ENCODE measurements around the gene MSANTD1. TPM values are rescaled to one million over a fixed set of nuclear protein-coding genes. Genes with fewer than 3 reads are reported as not detected.

Gene MSANTD1
- total and polyA plus RNA-seq, 2 of the 8 experiments (the other 6 are each of a cell fraction or from before 2014, with no cell fraction given) = 0.23 to 0.45 TPM

GRCh38 chr4:3252480-3252828 is 3.5 kb downstream of the MSANTD1 start:
- H2AFZ ChIP-seq (ENCODE audit: low read length) = no peak overlapping the region
- no peak overlapping the region for H3K14ac ChIP-seq (ENCODE audit: insufficient read length)
- ChIA-PET CTCF (ENCODE audit: partially characterized antibody) (interaction anchor here (1.5 kb wide), 1 partner anchor 66 kb away, joined by 7 read pairs; no protein-coding TSS in a partner anchor), POLR2A (ENCODE audit: partially characterized antibody) (no interaction called here)
- H2BK20ac ChIP-seq (ENCODE audit: low read length) = no peak overlapping the region
- H3K27ac ChIP-seq (ENCODE audit: low read depth, low read length) = no peak overlapping the region
- H2BK5ac ChIP-seq (ENCODE audit: low read depth, low read length) = no peak overlapping the region
- no peaks in the 10 kb centered on the region for H3K79me1 ChIP-seq (ENCODE audit: low read depth, low read length)
- H2BK12ac ChIP-seq (ENCODE audit: low read depth, low read length) = no peak overlapping the region
- 98% methylated on average over 3 of the region's 3 CpGs; no CpG with 5 or more reads in 1 of the 2 experiments for WGBS, 2 experiments (ENCODE audit: extremely low coverage in 1 of 2, insufficient coverage in 1 of 2, insufficient read length in 1 of 2, insufficient replicate concordance in 2 of 2, low coverage in 1 of 2, low lambda C conversion rate in 2 of 2, missing lambda C conversion rate in 1 of 2)
- peaks cover 0 to 8% (median 0%) of the 10 kb centered on the region in 4 experiments; a peak in 3 of 7 replicates for H3K4me1 ChIP-seq (replicated peaks in 1 of 4; ENCODE audit: control insufficient read depth in 3 of 4, insufficient read depth in 4 of 4, low read length in 3 of 4)
- H3K4me2 ChIP-seq (ENCODE audit: insufficient read depth in 1 of 2, low read depth in 2 of 2, low read length in 2 of 2) = no peak overlapping the region
- H3K4ac ChIP-seq (replicated peaks; ENCODE audit: insufficient read length, low read depth, low read length) = no peak overlapping the region
- no peaks in the 10 kb centered on the region for H3K79me2 ChIP-seq (ENCODE audit: control insufficient read depth in 1 of 2, insufficient read depth in 2 of 2, low read length in 2 of 2)
- no peaks in the 10 kb centered on the region for H3K9me3 ChIP-seq (ENCODE audit: insufficient read depth in 2 of 2, low read depth in 1 of 2, low read length in 1 of 2)
- H2BK15ac ChIP-seq (ENCODE audit: low read length) = no peak overlapping the region
- H3K56ac ChIP-seq (replicated peaks; ENCODE audit: insufficient read length, low read depth, low read length) = no peak overlapping the region
- H3K4me3 ChIP-seq (ENCODE audit: extremely low read depth in 1 of 4, insufficient read depth in 2 of 4, low read depth in 3 of 4, low read length in 4 of 4) = no peak overlapping the region
- peaks cover 0 to 7% of the 10 kb centered on the region in 2 experiments for H4K20me1 ChIP-seq (replicated peaks in 1 of 2; ENCODE audit: control insufficient read depth in 1 of 2, insufficient read depth in 2 of 2, low read length in 2 of 2)
- no peak overlapping the region for H3K9ac ChIP-seq (replicated peaks in 1 of 4; ENCODE audit: extremely low read depth in 1 of 4, low read depth in 3 of 4, low read length in 3 of 4)
- no peak for FAIRE-seq
- no peaks in the 10 kb centered on the region for H3K27me3 ChIP-seq (replicated peaks in 1 of 4; ENCODE audit: control insufficient read depth in 3 of 4, extremely low read depth in 1 of 4, insufficient read depth in 3 of 4, low read length in 3 of 4)
- no peak overlapping the region for H3K23ac ChIP-seq (ENCODE audit: insufficient read length)
- no peak overlapping the region for H4K8ac ChIP-seq (ENCODE audit: extremely low read depth, insufficient read depth, low read length)
- no peaks in the 10 kb centered on the region for H3K36me3 ChIP-seq (ENCODE audit: control insufficient read depth in 2 of 4, insufficient read depth in 4 of 4, low read length in 3 of 4)
- no peak overlapping the region for H2BK120ac ChIP-seq (replicated peaks; ENCODE audit: low read depth, low read length)
- no peaks in the 10 kb centered on the region for H3K23me2 ChIP-seq (ENCODE audit: low read depth, low read length)
- H2AK5ac ChIP-seq (ENCODE audit: low read depth, low read length) = no peak overlapping the region
- H4K91ac ChIP-seq (replicated peaks; ENCODE audit: insufficient read length, low read length) = no peak overlapping the region
- no peak overlapping the region for H4K5ac ChIP-seq (ENCODE audit: insufficient read length, low read depth, low read length)
- H3K18ac ChIP-seq (ENCODE audit: extremely low read depth, low read length) = no peak overlapping the region
- DNase-seq (ENCODE audit: low read depth in 1 of 2, low spot score in 2 of 2) = no peak
- TF ChIP-seq CHD1 (IDR thresholded peaks at IDR 0.05; ENCODE audit: low read depth, low read length) (no peak), CREB1 (IDR thresholded peaks at IDR 0.05) (no peak), TEAD4 (IDR thresholded peaks at IDR 0.05; ENCODE audit: low read depth, low read length) (no peak), CBX8 (IDR thresholded peaks at IDR 0.05; ENCODE audit: borderline replicate concordance, low read depth, low read length) (no peak), JUN (IDR thresholded peaks at IDR 0.05; ENCODE audit: low read depth, low read length) (no peak), HDAC2 (IDR thresholded peaks at IDR 0.05; ENCODE audit: borderline replicate concordance in 1 of 2, low read depth in 2 of 2, low read length in 2 of 2) (no peak), ZNF274 (IDR thresholded peaks at IDR 0.05; ENCODE audit: borderline replicate concordance, extremely low read depth, low read length) (no peak), RNF2 (IDR thresholded peaks at IDR 0.05; ENCODE audit: borderline replicate concordance, low read depth, low read length, missing control alignments, poor library complexity, severe bottlenecking) (no peak), KDM4A (IDR thresholded peaks at IDR 0.05; ENCODE audit: low read depth, low read length, severe bottlenecking) (no peak), SP2 (IDR thresholded peaks at IDR 0.05; ENCODE audit: low read length) (no peak)

Data from H1 (cell line).